Hematopoietic multipotent progenitor cell treated with erythropoietin and hydrocortisone succinate and interleukin-3 and kit ligand, for 8 days (in vitro differentiated cells): ENCODE measurements around the gene HSPA14.
"Not testable (repeated sequence)": the region's sequence is repeated elsewhere in the genome, so short reads cannot be mapped to it uniquely, and the experiment has no call there.

Source experiments
- DNase-seq: peaks from one replicate; pipeline ENCODE4 v3.0.0-alpha.2; 2015

The HSPA14 gene

GRCh38 chr10:14837757-14838581 is at the start of gene HSPA14, which contains the start of the genes CDNF and MSANTD7:
TSS of gene HSPA14 (plus strand) at chr10:14838306. CDS start at chr10:14838403, 97 bp downstream.
TSS of gene CDNF (minus strand) at chr10:14838037. CDS start at chr10:14837946, 91 bp downstream.
TSS of gene MSANTD7 (plus strand) at chr10:14838306. CDS start at chr10:14842285, 3,979 bp downstream.
- peak; percentile 99 for DNase-seq

- DNase-seq, result no peak
Observed at GRCh38 chr10:14798636-14799035, 39.5 kb upstream of the HSPA14 start.

GRCh38 chr10:14800397-14800796 is 37.7 kb upstream of the HSPA14 start:
- DNase-seq, result no peak

GRCh38 chr10:14801723-14802122 is 36.4 kb upstream of the HSPA14 start:
- no peak for DNase-seq

- DNase-seq, result no peak
Observed at GRCh38 chr10:14803827-14804226, 34.3 kb upstream of the HSPA14 start.

GRCh38 chr10:14806318-14806717 is 31.8 kb upstream of the HSPA14 start:
- no peak for DNase-seq

- no peak for DNase-seq
Observed at GRCh38 chr10:14810969-14811953, 26.8 kb upstream of the HSPA14 start.

- DNase-seq, result no peak
Observed at GRCh38 chr10:14812271-14812670, 25.8 kb upstream of the HSPA14 start.

- DNase-seq, result no peak
Observed at GRCh38 chr10:14815681-14816080, 22.4 kb upstream of the HSPA14 start.

GRCh38 chr10:14816717-14817116 is 21.4 kb upstream of the HSPA14 start:
- DNase-seq, result not testable (repeated sequence)

GRCh38 chr10:14820010-14820774 is 17.9 kb upstream of the HSPA14 start:
- no peak for DNase-seq

- DNase-seq, result no peak
Observed at GRCh38 chr10:14820775-14821154, 17.3 kb upstream of the HSPA14 start.

GRCh38 chr10:14821635-14822375 is 16.3 kb upstream of the HSPA14 start:
- DNase-seq, result no peak

- DNase-seq, result peak; percentile 56
Observed at GRCh38 chr10:14822879-14823755, 15.0 kb upstream of the HSPA14 start.

GRCh38 chr10:14823966-14824365 is 14.1 kb upstream of the HSPA14 start:
- no peak for DNase-seq

- no peak for DNase-seq
Observed at GRCh38 chr10:14826076-14826829, 11.9 kb upstream of the HSPA14 start.

- DNase-seq, result no peak
Observed at GRCh38 chr10:14833106-14833505, 5.0 kb upstream of the HSPA14 start.

- DNase-seq, result no peak
Observed at GRCh38 chr10:14836208-14836607, 1.9 kb upstream of the HSPA14 start.

- peak; percentile 10 for DNase-seq
Observed at GRCh38 chr10:14837003-14837756, 926 bp upstream of the HSPA14 start.
